ENCODE results near the gene STAT3.

- TF ChIP-seq CTCF (IDR thresholded peaks at IDR 0.05 in 4 of 5, conservative IDR thresholded peaks at IDR 0.05 in 1 of 5) = no peak
- TF ChIP-seq POLR2A (IDR thresholded peaks at IDR 0.05) = no peak
These were observed 64.9 kb downstream of the STAT3 start for GRCh38 chr17:42323268-42323773.
